Measurements from ENCODE around the gene MT1B. TPM values are rescaled to one million over a fixed set of nuclear protein-coding genes. Genes with fewer than 3 reads are reported as not detected.

MT1B gene
- total and polyA plus RNA-seq, 2 of the 13 experiments (the other 11 are each of a cell fraction or from before 2014, with no cell fraction given) = 0.89 TPM; not detected in 1

DNA sequence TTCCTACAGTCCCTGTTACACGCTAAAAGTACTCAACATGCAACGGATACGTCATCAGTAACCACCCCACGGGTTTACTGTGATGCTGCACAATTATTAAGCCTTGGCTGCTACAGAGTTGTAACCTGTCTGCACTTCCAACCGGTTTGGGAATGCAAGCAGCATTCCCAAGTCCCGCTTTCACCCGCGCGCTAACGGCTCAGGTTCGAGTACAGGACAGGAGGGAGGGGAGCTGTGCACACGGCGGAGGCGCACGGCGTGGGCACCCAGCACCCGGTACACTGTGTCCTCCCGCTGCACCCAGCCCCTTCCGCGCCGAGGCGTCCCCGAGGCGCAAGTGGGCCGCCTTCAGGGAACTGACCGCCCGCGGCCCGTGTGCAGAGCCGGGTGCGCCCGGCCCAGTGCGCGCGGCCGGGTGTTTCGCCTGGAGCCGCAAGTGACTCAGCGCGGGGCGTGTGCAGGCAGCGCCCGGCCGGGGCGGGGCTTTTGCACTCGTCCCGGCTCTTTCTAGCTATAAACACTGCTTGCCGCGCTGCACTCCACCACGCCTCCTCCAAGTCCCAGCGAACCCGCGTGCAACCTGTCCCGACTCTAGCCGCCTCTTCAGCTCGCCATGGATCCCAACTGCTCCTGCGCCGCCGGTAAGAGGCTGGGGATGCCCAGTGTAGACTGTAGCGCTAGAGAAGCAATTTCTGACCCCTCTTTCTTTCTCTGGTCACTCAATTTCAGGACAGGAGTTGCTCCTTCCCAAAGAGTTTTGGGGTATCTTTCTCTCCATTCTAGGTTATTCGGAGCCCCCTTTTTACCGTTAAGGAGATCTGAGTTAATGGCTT, 43.4 kb upstream of the MT1B start, which contains the start of gene MT2A (continued):
- TF ChIP-seq, protein P1, sequence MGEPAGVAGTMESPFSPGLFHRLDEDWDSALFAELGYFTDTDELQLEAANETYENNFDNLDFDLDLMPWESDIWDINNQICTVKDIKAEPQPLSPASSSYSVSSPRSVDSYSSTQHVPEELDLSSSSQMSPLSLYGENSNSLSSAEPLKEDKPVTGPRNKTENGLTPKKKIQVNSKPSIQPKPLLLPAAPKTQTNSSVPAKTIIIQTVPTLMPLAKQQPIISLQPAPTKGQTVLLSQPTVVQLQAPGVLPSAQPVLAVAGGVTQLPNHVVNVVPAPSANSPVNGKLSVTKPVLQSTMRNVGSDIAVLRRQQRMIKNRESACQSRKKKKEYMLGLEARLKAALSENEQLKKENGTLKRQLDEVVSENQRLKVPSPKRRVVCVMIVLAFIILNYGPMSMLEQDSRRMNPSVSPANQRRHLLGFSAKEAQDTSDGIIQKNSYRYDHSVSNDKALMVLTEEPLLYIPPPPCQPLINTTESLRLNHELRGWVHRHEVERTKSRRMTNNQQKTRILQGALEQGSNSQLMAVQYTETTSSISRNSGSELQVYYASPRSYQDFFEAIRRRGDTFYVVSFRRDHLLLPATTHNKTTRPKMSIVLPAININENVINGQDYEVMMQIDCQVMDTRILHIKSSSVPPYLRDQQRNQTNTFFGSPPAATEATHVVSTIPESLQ (CRISPR knock-in tag; conservative IDR thresholded peaks at IDR 0.05) = no peak
- no peak for TF ChIP-seq ZNF7 (CRISPR knock-in tag; IDR thresholded peaks at IDR 0.05)
- TF ChIP-seq HOXA5 (CRISPR knock-in tag; IDR thresholded peaks at IDR 0.05) = peak; percentile 62; the same call in 1 of the 2 replicates
- no peak for TF ChIP-seq YEATS2 (CRISPR knock-in tag; IDR thresholded peaks at IDR 0.05; ENCODE audit: borderline replicate concordance)
- peak; percentile 36; the same call in 1 of the 2 replicates for TF ChIP-seq ZNF501 (CRISPR knock-in tag; IDR thresholded peaks at IDR 0.05)
- TF ChIP-seq, protein P2, sequence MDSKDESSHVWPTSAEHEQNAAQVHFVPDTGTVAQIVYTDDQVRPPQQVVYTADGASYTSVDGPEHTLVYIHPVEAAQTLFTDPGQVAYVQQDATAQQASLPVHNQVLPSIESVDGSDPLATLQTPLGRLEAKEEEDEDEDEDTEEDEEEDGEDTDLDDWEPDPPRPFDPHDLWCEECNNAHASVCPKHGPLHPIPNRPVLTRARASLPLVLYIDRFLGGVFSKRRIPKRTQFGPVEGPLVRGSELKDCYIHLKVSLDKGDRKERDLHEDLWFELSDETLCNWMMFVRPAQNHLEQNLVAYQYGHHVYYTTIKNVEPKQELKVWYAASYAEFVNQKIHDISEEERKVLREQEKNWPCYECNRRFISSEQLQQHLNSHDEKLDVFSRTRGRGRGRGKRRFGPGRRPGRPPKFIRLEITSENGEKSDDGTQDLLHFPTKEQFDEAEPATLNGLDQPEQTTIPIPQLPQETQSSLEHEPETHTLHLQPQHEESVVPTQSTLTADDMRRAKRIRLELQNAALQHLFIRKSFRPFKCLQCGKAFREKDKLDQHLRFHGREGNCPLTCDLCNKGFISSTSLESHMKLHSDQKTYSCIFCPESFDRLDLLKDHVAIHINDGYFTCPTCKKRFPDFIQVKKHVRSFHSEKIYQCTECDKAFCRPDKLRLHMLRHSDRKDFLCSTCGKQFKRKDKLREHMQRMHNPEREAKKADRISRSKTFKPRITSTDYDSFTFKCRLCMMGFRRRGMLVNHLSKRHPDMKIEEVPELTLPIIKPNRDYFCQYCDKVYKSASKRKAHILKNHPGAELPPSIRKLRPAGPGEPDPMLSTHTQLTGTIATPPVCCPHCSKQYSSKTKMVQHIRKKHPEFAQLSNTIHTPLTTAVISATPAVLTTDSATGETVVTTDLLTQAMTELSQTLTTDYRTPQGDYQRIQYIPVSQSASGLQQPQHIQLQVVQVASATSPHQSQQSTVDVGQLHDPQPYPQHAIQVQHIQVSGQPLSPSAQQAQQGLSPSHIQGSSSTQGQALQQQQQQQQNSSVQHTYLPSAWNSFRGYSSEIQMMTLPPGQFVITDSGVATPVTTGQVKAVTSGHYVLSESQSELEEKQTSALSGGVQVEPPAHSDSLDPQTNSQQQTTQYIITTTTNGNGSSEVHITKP (CRISPR knock-in tag; IDR thresholded peaks at IDR 0.05; ENCODE audit: low read depth) = no peak; the same call in 1 of the 2 replicates
- TF ChIP-seq, protein P3, sequence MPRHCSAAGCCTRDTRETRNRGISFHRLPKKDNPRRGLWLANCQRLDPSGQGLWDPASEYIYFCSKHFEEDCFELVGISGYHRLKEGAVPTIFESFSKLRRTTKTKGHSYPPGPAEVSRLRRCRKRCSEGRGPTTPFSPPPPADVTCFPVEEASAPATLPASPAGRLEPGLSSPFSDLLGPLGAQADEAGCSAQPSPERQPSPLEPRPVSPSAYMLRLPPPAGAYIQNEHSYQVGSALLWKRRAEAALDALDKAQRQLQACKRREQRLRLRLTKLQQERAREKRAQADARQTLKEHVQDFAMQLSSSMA (CRISPR knock-in tag; IDR thresholded peaks at IDR 0.05) = no peak
- TF ChIP-seq CEBPG (CRISPR knock-in tag; IDR thresholded peaks at IDR 0.05) = no peak; the same call in 1 of the 2 replicates
- peak; percentile 78; the same call in 1 of the 2 replicates for TF ChIP-seq CCDC6 (CRISPR knock-in tag; IDR thresholded peaks at IDR 0.05)
- TF ChIP-seq NR2F2 (IDR thresholded peaks at IDR 0.05; ENCODE audit: borderline replicate concordance, low read depth) = no peak
- TF ChIP-seq DPF2 (CRISPR knock-in tag; IDR thresholded peaks at IDR 0.05; ENCODE audit: borderline replicate concordance, low read depth) = 0 out of 2 replicates have a peak, but pooled peaks have one; percentile 17
- TF ChIP-seq ZSCAN20 (CRISPR knock-in tag; IDR thresholded peaks at IDR 0.05; ENCODE audit: borderline replicate concordance) = peak; percentile 91; the same call in 1 of the 2 replicates
- peak; percentile 93; the same call in 1 of the 2 replicates for TF ChIP-seq ZSCAN12 (CRISPR knock-in tag; IDR thresholded peaks at IDR 0.05)
- TF ChIP-seq, protein P4, sequence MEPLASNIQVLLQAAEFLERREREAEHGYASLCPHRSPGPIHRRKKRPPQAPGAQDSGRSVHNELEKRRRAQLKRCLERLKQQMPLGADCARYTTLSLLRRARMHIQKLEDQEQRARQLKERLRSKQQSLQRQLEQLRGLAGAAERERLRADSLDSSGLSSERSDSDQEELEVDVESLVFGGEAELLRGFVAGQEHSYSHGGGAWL (CRISPR knock-in tag; IDR thresholded peaks at IDR 0.05) = peak; percentile 78; the same call in 1 of the 2 replicates
- TF ChIP-seq NFRKB (IDR thresholded peaks at IDR 0.05) = no peak
- TF ChIP-seq SPEN (CRISPR knock-in tag; IDR thresholded peaks at IDR 0.05; ENCODE audit: low read depth) = peak; percentile 32; the same call in 1 of the 2 replicates
- TF ChIP-seq ZBTB21 (CRISPR knock-in tag; IDR thresholded peaks at IDR 0.05) = 0 out of 2 replicates have a peak, but pooled peaks have one; percentile 38
- no peak; the same call in 1 of the 2 replicates for TF ChIP-seq ZNF558 (CRISPR knock-in tag; IDR thresholded peaks at IDR 0.05; ENCODE audit: borderline replicate concordance)
- TF ChIP-seq ZSCAN21 (CRISPR knock-in tag; IDR thresholded peaks at IDR 0.05; ENCODE audit: borderline replicate concordance) = peak; percentile 69; the same call in 1 of the 2 replicates
- TF ChIP-seq BRCA1 (CRISPR knock-in tag; IDR thresholded peaks at IDR 0.05) = no peak; the same call in 1 of the 2 replicates
- TF ChIP-seq ZNF333 (CRISPR knock-in tag; IDR thresholded peaks at IDR 0.05; ENCODE audit: borderline replicate concordance) = peak; percentile 96; the same call in 1 of the 2 replicates
